ENCODE data around the gene SKOR2.

GRCh38 chr18:47191961-47192360 lies 59.5 kb downstream of the SKOR2 start:
- no peak for TF ChIP-seq POLR2AphosphoS5 (IDR thresholded peaks at IDR 0.05; ENCODE audit: low read depth, low read length)
- TF ChIP-seq CTCF (IDR thresholded peaks at IDR 0.05) = no peak
- TF ChIP-seq REST (IDR thresholded peaks at IDR 0.05; ENCODE audit: insufficient read depth in 1 of 2, low read depth in 2 of 2, low read length in 1 of 2) = no peak
